Psoas muscle (tissue), 8 donors: Measurements from ENCODE around the gene MYH7. TPM values are rescaled to one million over a fixed set of nuclear protein-coding genes. Genes with fewer than 3 reads are reported as not detected.

ENCODE experiments used
- ATAC-seq, 4 donors: fragments of 200-7000 bp; cut with Tn5 transposase; one replicate each; pipeline ENCODE4 v1.9.1; 2020; ENCODE audit warnings: moderate library complexity in 3 of 4, mild to moderate bottlenecking in 2 of 4
- DNase-seq, 2 donors: peaks; one replicate each; pipeline ENCODE4 v3.0.0-alpha.2; 2020
- H3K27ac ChIP-seq: fragments of 200-600 bp; one replicate; pipeline ENCODE4 v1.8.0; 2022
- H3K27me3 ChIP-seq, 3 donors: fragments of 200-600 bp in 1 of 3; one replicate each; pipeline versions ENCODE4 v1.6.1 to v1.8.0; 2013 to 2022; ENCODE audit warnings: low read length in 2 of 3, mild to moderate bottlenecking in 2 of 3, moderate library complexity in 1 of 3; ENCODE audit not compliant: insufficient read depth in 3 of 3
- H3K36me3 ChIP-seq, 2 donors: fragments of 200-600 bp in 1 of 2; one replicate each; pipeline versions ENCODE4 v1.6.1 to v1.8.0; 2013 to 2022; ENCODE audit warnings: low read depth in 1 of 2, mild to moderate bottlenecking in 1 of 2, moderate library complexity in 1 of 2; ENCODE audit not compliant: insufficient read depth in 1 of 2
- H3K4me1 ChIP-seq: fragments of 200-600 bp; one replicate; pipeline ENCODE4 v1.8.0; 2022
- H3K4me3 ChIP-seq: fragments of 200-600 bp; one replicate; pipeline ENCODE4 v1.8.0; 2022; ENCODE audit warnings: mild to moderate bottlenecking
- H3K9me3 ChIP-seq: fragments of 200-600 bp; one replicate; pipeline ENCODE4 v1.8.0; 2022
- CTCF ChIP-seq: fragments of 200-600 bp; IDR thresholded peaks from one replicate; pipeline ENCODE4 v1.8.0; 2022; ENCODE audit warnings: antibody characterized with exemption
- WGBS, 3 donors: extraction: QIAGEN DNeasy Blood & Tissue Kit; methylation state at CpG; one replicate each; pipeline versions ENCODE4 v1.1.6 to v1.1.7; 2013; 5-methylcytosine and 5-hydroxymethylcytosine counted together
- intact Hi-C, 2 donors: fragments of 100-400 bp; cut with DNase I; formaldehyde crosslinking; loops; one replicate each; pipeline versions ENCODE4 v1.11.0 to v1.14.2; 2022
- polyA plus RNA-seq, 3 donors: library from polyadenylated mRNA; stranded (reverse); fragments of 200-250 nt; gene quantifications; one replicate each; pipeline ENCODE4 v1.2.3, GENCODE V29; 2013
- total RNA-seq, 4 donors: library from RNA; stranded (reverse); fragmentation: NEBNext Ultra II Directional in 2 of 4; extraction: Animal tissue kit (Norgen Biotek cat#: 25700) in 2 of 4; gene quantifications; one replicate each; pipeline versions ENCODE4 v1.2.1 to v1.2.4, GENCODE V29; 2021 to 2023
- donor health status: healthy with polysubstance abuse.
- donor health status: DM: no; HTN: no; CAD: no; lungs with moderate emphysema.
- donor health status: Bipolar disorder and iron deficiency.
- donor health status: healthy.
- donor health status: DM: yes; HTN: yes; CAD: no.
- donor health status: DM: no; HTN: no; CAD: no.
- donor health status: DM: no; HTN: no; CAD: no.
- donor health status: DM: yes; HTN: yes; CAD: no.

Gene MYH7
- total and polyA plus RNA-seq, 7 donors = 1,035 to 15,830 (median 4,588) TPM

- Histone ChIP-seq H3K27me3 (peaks cover 0 to 33% (median 7%) of the 10 kb centered on the region in 3 donors), H3K4me1 (no peaks in the 10 kb centered on the region), H3K36me3 (no peaks in the 10 kb centered on the region), H3K9me3 (no peaks in the 10 kb centered on the region), H3K27ac (peak within 1 kb of the TSS; percentile 61), H3K4me3 (peak within 1 kb of the TSS; percentile 65)
- intact Hi-C loops = no loop called here
- ATAC-seq (peak; percentile 31 to 64 (median 44)), DNase-seq (peak in 1 of 2 donors; percentile 58)
- no peak for TF ChIP-seq CTCF
- 3 to 10% (median 6%) methylated on average over 43 to 74 of the region's 74 CpGs for WGBS, 3 donors
Observed at GRCh38 chr14:23365036-23365731, 70.3 kb downstream of the MYH7 start, which contains the start of gene EFS. EFS (minus strand) TSS chr14:23365172; CDS start chr14:23365025, 147 bp downstream.

GRCh38 chr14:23364164-23365035 is 71.1 kb downstream of the MYH7 start:
- 24 to 27% (median 25%) methylated on average over 17 to 21 of the region's 21 CpGs for WGBS, 3 donors
- H3K4me3 ChIP-seq = peak overlapping the region; percentile 65
- H3K27ac ChIP-seq = peak overlapping the region; percentile 61
- ATAC-seq (peak in 3 of 4 donors; percentile 20 to 46 (median 27)), DNase-seq (peak in 1 of 2 donors; percentile 43)
- intact Hi-C loops = no loop called here
- no peaks in the 10 kb centered on the region for H3K9me3 ChIP-seq
- H3K4me1 ChIP-seq = no peaks in the 10 kb centered on the region
- no peaks in the 10 kb centered on the region for H3K36me3 ChIP-seq
- peaks cover 0 to 33% (median 7%) of the 10 kb centered on the region in 3 donors for H3K27me3 ChIP-seq
- no peak for TF ChIP-seq CTCF

Other genes starting within 250 kb of the MYH7 start
- not detected for gene RNF212B, start 197.7 kb downstream of the MYH7 start, total RNA-seq
- not detected for gene RNF212B, start 197.7 kb downstream of the MYH7 start, polyA plus RNA-seq
- 10 to 100 TPM in 2 of 4 donors, 1 to 10 TPM in 2; 6.3 to 13.4 (median 9.6) TPM for gene HOMEZ, start 149.5 kb downstream of the MYH7 start, total RNA-seq
- 1 to 10 TPM; 3.5 to 4.8 (median 4.5) TPM for gene HOMEZ, start 149.5 kb downstream of the MYH7 start, polyA plus RNA-seq
- 10 to 100 TPM in 2 of 4 donors, 1 to 10 TPM in 2; 6.4 to 15.2 (median 9.5) TPM for gene PPP1R3E, start 132.8 kb downstream of the MYH7 start, total RNA-seq
- 10 to 100 TPM in 1 of 3 donors, 1 to 10 TPM in 2; 5.6 to 23.1 (median 9.9) TPM for gene PPP1R3E, start 132.8 kb downstream of the MYH7 start, polyA plus RNA-seq
- 10 to 100 TPM; 17.8 to 30.2 (median 26.7) TPM for gene BCL2L2, start 128.8 kb downstream of the MYH7 start, total RNA-seq
- 10 to 100 TPM; 12.1 to 23.8 (median 20.6) TPM for gene BCL2L2, start 128.8 kb downstream of the MYH7 start, polyA plus RNA-seq
- gene PABPN1, start 114.2 kb downstream of the MYH7 start, total RNA-seq = 10 to 100 TPM; 65.2 to 84.0 (median 79.6) TPM
- 100 to 1,000 TPM in 2 of 3 donors, 10 to 100 TPM in 1; 73.6 to 104 (median 102) TPM for gene PABPN1, start 114.2 kb downstream of the MYH7 start, polyA plus RNA-seq
- 1 to 10 TPM in 3 of 4 donors, under 1 TPM in 1; 0.95 to 6.3 (median 1.8) TPM for gene SLC22A17, start 82.8 kb downstream of the MYH7 start, total RNA-seq
- 1 to 10 TPM; 1.1 to 1.4 (median 1.2) TPM for gene SLC22A17, start 82.8 kb downstream of the MYH7 start, polyA plus RNA-seq
- gene EFS, start 70.5 kb downstream of the MYH7 start, total RNA-seq = 1 to 10 TPM in 3 of 4 donors, under 1 TPM in 1; 0.93 to 2.5 (median 1.4) TPM
- 1 to 10 TPM in 2 of 3 donors, under 1 TPM in 1; 0.98 to 1.1 (median 1.1) TPM for gene EFS, start 70.5 kb downstream of the MYH7 start, polyA plus RNA-seq
- gene IL25, start 62.9 kb downstream of the MYH7 start, total RNA-seq = not detected
- under 1 TPM in 1 of 3 donors, not detected in 2; 0.01 TPM for gene IL25, start 62.9 kb downstream of the MYH7 start, polyA plus RNA-seq
- not detected for gene CMTM5, start 58.6 kb downstream of the MYH7 start, total RNA-seq
- under 1 TPM; 0.20 to 0.63 (median 0.32) TPM for gene CMTM5, start 58.6 kb downstream of the MYH7 start, polyA plus RNA-seq
- 100 to 1,000 TPM in 3 of 4 donors, 10 to 100 TPM in 1; 44.1 to 532 (median 191) TPM for gene MYH6, start 27.4 kb downstream of the MYH7 start, total RNA-seq
- 100 to 1,000 TPM in 1 of 3 donors, 10 to 100 TPM in 2; 50.3 to 143 (median 60.7) TPM for gene MYH6, start 27.4 kb downstream of the MYH7 start, polyA plus RNA-seq
- 10 to 100 TPM; 20.3 to 49.9 (median 30.1) TPM for gene NGDN, start 34.0 kb upstream of the MYH7 start, total RNA-seq
- 10 to 100 TPM; 60.7 to 91.1 (median 90.1) TPM for gene NGDN, start 34.0 kb upstream of the MYH7 start, polyA plus RNA-seq
- gene ZFHX2, start 116.1 kb upstream of the MYH7 start, total RNA-seq = 1 to 10 TPM in 1 of 4 donors, under 1 TPM in 3; 0.39 to 2.9 (median 0.63) TPM
- gene ZFHX2, start 116.1 kb upstream of the MYH7 start, polyA plus RNA-seq = under 1 TPM; 0.11 to 0.71 (median 0.69) TPM
- gene THTPA, start 120.6 kb upstream of the MYH7 start, total RNA-seq = 10 to 100 TPM; 18.5 to 29.9 (median 23.2) TPM
- gene THTPA, start 120.6 kb upstream of the MYH7 start, polyA plus RNA-seq = 10 to 100 TPM; 23.0 to 53.5 (median 26.2) TPM
- 10 to 100 TPM in 1 of 4 donors, 1 to 10 TPM in 3; 4.4 to 11.0 (median 6.1) TPM for gene AP1G2, start 132.1 kb upstream of the MYH7 start, total RNA-seq
- gene AP1G2, start 132.1 kb upstream of the MYH7 start, polyA plus RNA-seq = 1 to 10 TPM; 3.3 to 5.3 (median 4.3) TPM
- under 1 TPM; 0.05 to 0.62 (median 0.17) TPM for gene JPH4, start 143.1 kb upstream of the MYH7 start, total RNA-seq
- under 1 TPM; 0.01 to 0.13 (median 0.03) TPM for gene JPH4, start 143.1 kb upstream of the MYH7 start, polyA plus RNA-seq
- gene DHRS2, start 200.7 kb upstream of the MYH7 start, total RNA-seq = under 1 TPM in 1 of 4 donors, not detected in 3; 0.21 TPM
- under 1 TPM; 0.04 to 0.55 (median 0.22) TPM for gene DHRS2, start 200.7 kb upstream of the MYH7 start, polyA plus RNA-seq